GM19468 (cell line): ENCODE measurements around the gene CADPS.

Experiments used
- ATAC-seq: cut with Tn5 transposase; IDR thresholded peaks from one replicate; pipeline ENCODE4 v1.9.1; 2021; ENCODE audit warnings: mild to moderate bottlenecking, moderate library complexity, moderate number of reproducible peaks; ENCODE audit not compliant: unreplicated experiment; ENCODE audit errors: extremely low read depth

The CADPS gene

GRCh38 chr3:62815981-62816380, 59.2 kb downstream of the CADPS start:
- no peak for ATAC-seq

- ATAC-seq: no peak
Observed at GRCh38 chr3:62812631-62813030, 62.6 kb downstream of the CADPS start.

GRCh38 chr3:62811119-62811518, 64.1 kb downstream of the CADPS start:
- ATAC-seq: no peak

- no peak for ATAC-seq
Observed at GRCh38 chr3:62809369-62809768, 65.8 kb downstream of the CADPS start.

- no peak for ATAC-seq
Observed at GRCh38 chr3:62805580-62806277, 69.5 kb downstream of the CADPS start.

GRCh38 chr3:62805106-62805505, 70.1 kb downstream of the CADPS start:
- ATAC-seq: no peak

- no peak for ATAC-seq
Observed at GRCh38 chr3:62803276-62803675, 71.9 kb downstream of the CADPS start.

GRCh38 chr3:62798000-62798399, 77.2 kb downstream of the CADPS start:
- no peak for ATAC-seq

- ATAC-seq: no peak
Observed at GRCh38 chr3:62797132-62797531, 78.1 kb downstream of the CADPS start.

GRCh38 chr3:62795978-62796657, 79.1 kb downstream of the CADPS start:
- no peak for ATAC-seq

- ATAC-seq: no peak
Observed at GRCh38 chr3:62793946-62794345, 81.3 kb downstream of the CADPS start.

- ATAC-seq: no peak
Observed at GRCh38 chr3:62785384-62785783, 89.8 kb downstream of the CADPS start.

GRCh38 chr3:62781121-62781520, 94.1 kb downstream of the CADPS start:
- ATAC-seq: no peak

GRCh38 chr3:62777674-62778073, 97.5 kb downstream of the CADPS start:
- no peak for ATAC-seq

- ATAC-seq: no peak
Observed at GRCh38 chr3:62777130-62777529, 98.1 kb downstream of the CADPS start.

GRCh38 chr3:62774221-62774620, 101.0 kb downstream of the CADPS start:
- ATAC-seq: no peak

GRCh38 chr3:62771331-62772072, 103.7 kb downstream of the CADPS start:
- no peak for ATAC-seq

- no peak for ATAC-seq
Observed at GRCh38 chr3:62768896-62769295, 106.3 kb downstream of the CADPS start.

- ATAC-seq: no peak
Observed at GRCh38 chr3:62761711-62762110, 113.5 kb downstream of the CADPS start.

GRCh38 chr3:62761311-62761710, 113.9 kb downstream of the CADPS start:
- no peak for ATAC-seq
